ENCODE data around the gene LPCAT3.

Gene LPCAT3

GRCh38 chr12:6937481-6938352 lies 80.6 kb downstream of the LPCAT3 start:
- peak; percentile 86 to 92 for DNase-seq (ENCODE audit: low read depth in 2 of 2)

GRCh38 chr12:6936636-6937480 lies 81.4 kb downstream of the LPCAT3 start:
- DNase-seq (ENCODE audit: low read depth in 2 of 2): no peak

- DNase-seq (ENCODE audit: low read depth in 2 of 2): no peak
These were observed 82.1 kb downstream of the LPCAT3 start for GRCh38 chr12:6936194-6936635.

GRCh38 chr12:6935371-6936193 lies 82.7 kb downstream of the LPCAT3 start:
- no peak for DNase-seq (ENCODE audit: low read depth in 2 of 2)

- no peak for DNase-seq (ENCODE audit: low read depth in 2 of 2)
These were observed 84.2 kb downstream of the LPCAT3 start for GRCh38 chr12:6934110-6934509.

GRCh38 chr12:6932766-6933165 lies 85.5 kb downstream of the LPCAT3 start:
- no peak for DNase-seq (ENCODE audit: low read depth in 2 of 2)

GRCh38 chr12:6929466-6930452 lies 88.5 kb downstream of the LPCAT3 start:
- no peak for DNase-seq (ENCODE audit: low read depth in 2 of 2)

GRCh38 chr12:6928703-6929407 lies 89.4 kb downstream of the LPCAT3 start:
- DNase-seq (ENCODE audit: low read depth in 2 of 2): no peak

GRCh38 chr12:6928022-6928702 lies 90.1 kb downstream of the LPCAT3 start:
- DNase-seq (ENCODE audit: low read depth in 2 of 2): no peak

- no peak for DNase-seq (ENCODE audit: low read depth in 2 of 2)
These were observed 90.8 kb downstream of the LPCAT3 start, which contains the start of gene ATN1 for GRCh38 chr12:6927379-6928021. TSS of gene ATN1 (plus strand) at chr12:6927959. CDS start at chr12:6934002, 6,043 bp downstream.

Data from stimulated activated CD4-positive, alpha-beta T cell treated with anti-CD3 and anti-CD28 coated beads, Interleukin-12 subunit alpha, Interleukin-12 subunit beta, amount 100 ng/mL, for 24 hours (primary cell).